Cardiac muscle cell (in vitro differentiated cells and primary cell): Measurements from ENCODE around the gene VWF. TPM values are rescaled to one million over a fixed set of nuclear protein-coding genes. Genes with fewer than 3 reads are reported as not detected.

ENCODE experiments used
- DNase-seq, 2 donors: peaks; one replicate each; pipeline versions ENCODE4 v3.0.0 to v3.0.0-alpha.2; 2010 to 2017; ENCODE audit warnings: low read depth in 1 of 2, low spot score in 1 of 2
- H3K27ac ChIP-seq: fragments of 200-600 bp; sonication (generic); 2 replicates; pipeline ENCODE4 v1.5.1; 2016
- H3K27me3 ChIP-seq: fragments of 200-600 bp; sonication (generic); 2 replicates; pipeline ENCODE4 v1.6.0; 2016; ENCODE audit warnings: control low read depth
- H3K36me3 ChIP-seq: fragments of 200-600 bp; sonication (generic); 2 replicates; pipeline ENCODE4 v1.5.1; 2016; ENCODE audit warnings: control low read depth
- H3K4me1 ChIP-seq: fragments of 200-600 bp; sonication (generic); 2 replicates; pipeline ENCODE4 v1.8.1; 2017; ENCODE audit warnings: low read depth, mild to moderate bottlenecking, mixed run types
- H3K4me3 ChIP-seq: fragments of 200-600 bp; sonication (generic); 2 replicates; pipeline ENCODE4 v1.5.1; 2016; ENCODE audit warnings: mild to moderate bottlenecking
- H3K9me3 ChIP-seq: fragments of 200-600 bp; sonication (generic); 2 replicates; pipeline ENCODE4 v1.5.1; 2017; ENCODE audit warnings: low read depth, mild to moderate bottlenecking, control low read depth
- polyA plus RNA-seq: library from polyadenylated mRNA; unstranded; fragments of >200 nt; fragmentation: Nextera tagmentation; extraction: Ambion mirVana; gene quantifications from 2 replicates; pipeline ENCODE4 v1.2.1, GENCODE V29; 2016
- total RNA-seq: library from RNA; depleted of rRNA; stranded (reverse); fragments of >200 nt; gene quantifications from 2 replicates; pipeline ENCODE4 v1.2.3, GENCODE V29; 2016
- TF ChIP-seq, protein P1 (sequence below): IDR thresholded peaks from 2 replicates; pipeline ENCODE4 v1.5.1; 2012; ENCODE audit warnings: low read depth, mild to moderate bottlenecking, low read length

VWF gene
- total and polyA plus RNA-seq, 2 experiments from 2014 or later = 0.03 TPM; not detected in 1

DNA sequence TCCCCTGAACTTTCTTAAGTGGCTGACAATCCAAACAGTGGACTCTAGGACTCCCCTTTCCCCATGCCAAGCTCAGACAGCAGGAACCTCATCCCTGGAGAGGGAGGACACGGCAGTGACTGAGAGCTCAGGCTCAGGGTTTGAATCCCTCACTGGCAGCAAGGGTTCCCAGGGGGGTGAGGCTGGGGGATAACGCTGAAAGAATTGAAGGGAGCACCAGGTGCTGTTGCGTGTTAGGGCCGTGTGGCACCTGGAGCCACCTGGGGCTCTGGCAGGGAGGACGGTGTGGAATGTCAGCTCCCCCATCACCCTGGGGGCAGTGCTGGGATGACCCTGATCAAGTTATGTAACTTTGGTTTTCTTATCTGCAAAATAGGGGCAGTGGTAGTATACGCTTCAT, 219.5 kb downstream of the VWF start:
- H3K4me3 ChIP-seq = no peak overlapping the region
- no peaks in the 10 kb centered on the region for H3K9me3 ChIP-seq
- H3K4me1 ChIP-seq = no peaks in the 10 kb centered on the region
- H3K36me3 ChIP-seq = no peaks in the 10 kb centered on the region
- TF ChIP-seq, protein P1, sequence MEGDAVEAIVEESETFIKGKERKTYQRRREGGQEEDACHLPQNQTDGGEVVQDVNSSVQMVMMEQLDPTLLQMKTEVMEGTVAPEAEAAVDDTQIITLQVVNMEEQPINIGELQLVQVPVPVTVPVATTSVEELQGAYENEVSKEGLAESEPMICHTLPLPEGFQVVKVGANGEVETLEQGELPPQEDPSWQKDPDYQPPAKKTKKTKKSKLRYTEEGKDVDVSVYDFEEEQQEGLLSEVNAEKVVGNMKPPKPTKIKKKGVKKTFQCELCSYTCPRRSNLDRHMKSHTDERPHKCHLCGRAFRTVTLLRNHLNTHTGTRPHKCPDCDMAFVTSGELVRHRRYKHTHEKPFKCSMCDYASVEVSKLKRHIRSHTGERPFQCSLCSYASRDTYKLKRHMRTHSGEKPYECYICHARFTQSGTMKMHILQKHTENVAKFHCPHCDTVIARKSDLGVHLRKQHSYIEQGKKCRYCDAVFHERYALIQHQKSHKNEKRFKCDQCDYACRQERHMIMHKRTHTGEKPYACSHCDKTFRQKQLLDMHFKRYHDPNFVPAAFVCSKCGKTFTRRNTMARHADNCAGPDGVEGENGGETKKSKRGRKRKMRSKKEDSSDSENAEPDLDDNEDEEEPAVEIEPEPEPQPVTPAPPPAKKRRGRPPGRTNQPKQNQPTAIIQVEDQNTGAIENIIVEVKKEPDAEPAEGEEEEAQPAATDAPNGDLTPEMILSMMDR = no peak
- peaks cover 4% of the 10 kb centered on the region for H3K27me3 ChIP-seq
- DNase-seq = no peak
- no peak overlapping the region for H3K27ac ChIP-seq

DNA sequence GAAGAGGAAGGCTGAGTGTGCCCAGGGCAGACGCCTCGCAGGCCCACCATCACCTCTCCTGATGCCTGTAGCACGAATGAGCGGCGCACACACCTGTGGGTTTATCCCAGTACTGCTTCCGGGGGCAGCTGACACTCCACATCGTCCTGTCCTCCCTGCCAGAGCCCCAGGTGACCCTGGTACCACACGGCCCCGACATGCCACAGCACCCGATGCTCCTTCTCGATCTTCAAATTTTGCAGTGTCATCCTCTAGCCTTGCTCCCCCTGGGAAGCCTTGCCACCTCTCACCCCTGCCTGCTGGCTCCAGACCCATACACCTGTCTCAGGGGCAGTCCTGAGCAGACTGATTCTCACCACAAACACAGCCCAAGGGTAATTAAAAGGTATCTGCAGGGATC, 220.0 kb downstream of the VWF start:
- peaks cover 4% of the 10 kb centered on the region for H3K27me3 ChIP-seq
- H3K27ac ChIP-seq = no peak overlapping the region
- no peaks in the 10 kb centered on the region for H3K4me1 ChIP-seq
- TF ChIP-seq, protein P1 = no peak
- no peaks in the 10 kb centered on the region for H3K9me3 ChIP-seq
- DNase-seq = no peak
- H3K36me3 ChIP-seq = no peaks in the 10 kb centered on the region
- H3K4me3 ChIP-seq = no peak overlapping the region

DNA sequence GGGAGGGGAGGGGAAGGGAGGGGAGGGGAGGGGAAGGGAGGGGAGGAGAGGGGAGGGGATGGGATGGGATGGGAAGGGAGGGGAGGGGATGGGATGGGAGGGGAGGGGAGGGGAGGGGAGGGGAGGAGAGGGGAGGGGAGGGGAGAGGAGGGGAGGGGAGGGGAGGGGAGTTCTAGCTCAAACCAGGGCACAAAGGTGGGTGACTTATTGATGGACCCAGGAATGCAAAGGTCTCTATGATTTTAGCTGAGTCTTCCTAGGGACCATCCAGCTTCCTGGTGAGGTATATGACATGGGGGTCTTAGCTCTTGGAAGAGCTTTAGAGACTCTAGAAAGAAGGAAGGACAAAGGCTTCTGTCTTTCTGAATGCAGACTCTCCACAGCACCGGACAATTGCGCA, 221.7 kb downstream of the VWF start:
- H3K4me3 ChIP-seq = no peak overlapping the region
- H3K27me3 ChIP-seq = peaks cover 4% of the 10 kb centered on the region
- no peak for DNase-seq
- no peaks in the 10 kb centered on the region for H3K36me3 ChIP-seq
- TF ChIP-seq, protein P1 = no peak
- no peaks in the 10 kb centered on the region for H3K9me3 ChIP-seq
- H3K4me1 ChIP-seq = no peaks in the 10 kb centered on the region
- no peak overlapping the region for H3K27ac ChIP-seq

DNA sequence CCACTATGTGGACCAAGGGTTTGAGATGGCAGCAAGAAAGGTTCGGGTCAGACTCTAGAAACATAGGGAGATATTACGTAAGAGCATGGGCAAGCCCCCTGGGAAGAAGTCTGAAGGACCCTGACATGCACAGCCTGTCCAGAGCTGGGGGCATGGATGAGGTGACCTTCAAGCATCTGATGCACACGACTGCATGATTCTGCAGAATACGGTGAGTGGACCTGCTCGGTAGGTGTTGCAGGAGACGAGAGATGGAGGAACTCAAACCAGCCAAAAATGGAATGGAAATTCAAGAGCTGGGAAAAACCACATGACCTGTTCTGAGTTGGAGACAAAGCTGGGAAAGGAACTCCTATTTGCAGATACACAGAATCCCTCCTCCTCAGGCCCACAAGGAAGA, 223.1 kb downstream of the VWF start:
- TF ChIP-seq, protein P1 = no peak
- Histone ChIP-seq H3K36me3 (no peaks in the 10 kb centered on the region), H3K27me3 (peaks cover 4% of the 10 kb centered on the region), H3K27ac (no peak overlapping the region), H3K4me1 (no peaks in the 10 kb centered on the region), H3K4me3 (no peak overlapping the region), H3K9me3 (no peaks in the 10 kb centered on the region)
- DNase-seq = no peak

DNA sequence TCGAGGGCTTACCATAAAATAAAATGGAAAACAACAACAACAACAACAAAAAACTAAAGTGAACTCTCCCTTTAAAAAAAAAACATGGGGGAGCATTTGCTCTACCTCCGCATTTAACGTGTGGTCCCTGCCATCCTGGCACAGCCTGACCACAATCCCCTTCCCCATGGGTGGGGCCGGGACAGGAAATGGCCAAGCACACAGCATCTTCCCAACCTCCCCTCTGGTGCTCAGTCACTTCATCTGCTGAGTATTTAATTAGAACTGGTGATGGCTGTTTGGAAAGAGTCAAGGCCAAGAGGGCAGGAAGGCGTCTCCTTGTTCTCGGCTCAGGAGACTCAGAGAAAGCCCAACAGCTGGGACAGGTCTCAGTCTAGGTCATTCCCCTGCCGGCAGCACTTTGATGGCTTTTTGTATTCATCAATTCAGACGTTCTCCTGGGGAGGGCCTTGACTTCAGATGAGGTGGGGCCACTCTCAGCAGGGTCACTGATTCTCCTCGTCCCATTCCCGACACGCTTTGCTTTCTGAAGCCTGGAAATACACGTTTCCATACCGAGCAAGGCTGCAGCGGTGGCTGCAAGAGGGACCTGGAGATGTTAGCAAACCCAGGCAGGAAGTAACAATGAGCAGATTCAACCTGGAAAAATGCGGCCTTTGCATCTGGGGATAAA, 223.8 kb downstream of the VWF start:
- no peaks in the 10 kb centered on the region for H3K4me1 ChIP-seq
- H3K9me3 ChIP-seq = no peaks in the 10 kb centered on the region
- TF ChIP-seq, protein P1 = no peak
- H3K27me3 ChIP-seq = peaks cover 4% of the 10 kb centered on the region
- no peaks in the 10 kb centered on the region for H3K36me3 ChIP-seq
- no peak for DNase-seq
- H3K4me3 ChIP-seq = no peak overlapping the region
- H3K27ac ChIP-seq = no peak overlapping the region
